Tibial nerve (tissue), 4 donors: ENCODE data around the gene AKT3. TPM values are rescaled to one million over a fixed set of nuclear protein-coding genes. Genes with fewer than 3 reads are reported as not detected.
"Not testable (repeated sequence)": the region's sequence is repeated elsewhere in the genome, so short reads cannot be mapped to it uniquely, and the experiment has no call there.

Source experiments
- DNase-seq, 2 donors: peaks; one replicate each; pipeline ENCODE4 v3.0.0-alpha.2; 2019; ENCODE audit warnings: low spot score in 2 of 2
- H3K27ac ChIP-seq, 4 donors: fragments of 200-600 bp; sonication (generic) in 3 of 4; one replicate each; pipeline ENCODE4 v1.5.1; 2017 to 2019; ENCODE audit warnings: mild to moderate bottlenecking in 1 of 4
- H3K27me3 ChIP-seq, 2 donors: fragments of 200-600 bp; sonication (generic) in 1 of 2; one replicate each; pipeline versions ENCODE4 v1.5.1 to v1.6.0; 2017 to 2019
- H3K36me3 ChIP-seq, 3 donors: fragments of 200-600 bp; sonication (generic); one replicate each; pipeline ENCODE4 v1.5.1; 2018 to 2019
- H3K4me1 ChIP-seq, 4 donors: fragments of 200-600 bp; sonication (generic) in 3 of 4; one replicate each; pipeline ENCODE4 v1.5.1; 2017 to 2019
- H3K4me3 ChIP-seq, 4 donors: fragments of 200-600 bp; sonication (generic) in 3 of 4; one replicate each; pipeline ENCODE4 v1.5.1; 2017 to 2019; ENCODE audit warnings: mild to moderate bottlenecking in 1 of 4, moderate library complexity in 1 of 4
- H3K9me3 ChIP-seq, 4 donors: fragments of 200-600 bp; sonication (generic) in 3 of 4; one replicate each; pipeline ENCODE4 v1.5.1; 2017 to 2019
- CTCF ChIP-seq, 5 experiments: fragments of 200-600 bp in 3 of 5; fragments of 450-650 bp in 2 of 5; sonication (generic) in 3 of 5; IDR thresholded peaks; one replicate each; pipeline ENCODE4 v1.5.1; 2016 to 2019; ENCODE audit warnings: antibody characterized with exemption in 5 of 5, mild to moderate bottlenecking in 3 of 5, moderate library complexity in 2 of 5
- EP300 ChIP-seq, 2 donors: sonication (generic); formaldehyde crosslinking; IDR thresholded peaks; one replicate each; pipeline ENCODE4 v1.6.1; 2017; ENCODE audit warnings: antibody characterized with exemption in 2 of 2, mild to moderate bottlenecking in 1 of 2
- POLR2A ChIP-seq, 2 donors: fragments of 450-650 bp; IDR thresholded peaks; one replicate each; pipeline ENCODE4 v1.6.1; 2017; ENCODE audit warnings: antibody characterized with exemption in 2 of 2, mild to moderate bottlenecking in 2 of 2, moderate library complexity in 2 of 2
- WGBS, 2 donors: methylation state at CpG; one replicate each; pipeline ENCODE4 v1.1.5; 2018; 5-methylcytosine and 5-hydroxymethylcytosine counted together
- total RNA-seq, 4 donors: library from RNA; depleted of rRNA; stranded (reverse); fragments of >200 nt; gene quantifications; one replicate each; pipeline ENCODE4 v1.1.0, GENCODE V29; 2016

AKT3 gene
- total RNA-seq, 4 donors from 2014 or later, result 58.8 to 76.0 (median 69.2) TPM

- Histone ChIP-seq H3K4me3 (no peak overlapping the region), H3K27ac (no peak overlapping the region), H3K4me1 (no peaks in the 10 kb centered on the region), H3K9me3 (peaks cover 0 to 17% (median 1%) of the 10 kb centered on the region in 4 donors), H3K36me3 (peaks cover 0 to 27% (median 0%) of the 10 kb centered on the region in 3 donors), H3K27me3 (no peaks in the 10 kb centered on the region)
- no peak for DNase-seq
- 90 to 94% methylated on average over 7 of the region's 7 CpGs for WGBS, 2 donors
- TF ChIP-seq EP300 (IDR thresholded peaks at IDR 0.05) (no peak), CTCF (IDR thresholded peaks at IDR 0.05) (no peak), POLR2A (IDR thresholded peaks at IDR 0.05) (no peak)
Measured at GRCh38 chr1:243595527-243596210, 254.4 kb downstream of the AKT3 start.

- TF ChIP-seq CTCF (IDR thresholded peaks at IDR 0.05) (no peak), POLR2A (IDR thresholded peaks at IDR 0.05) (no peak), EP300 (IDR thresholded peaks at IDR 0.05) (no peak)
- H3K27ac ChIP-seq, result no peak overlapping the region
- peaks cover 0 to 39% (median 0%) of the 10 kb centered on the region in 3 donors for H3K36me3 ChIP-seq
- no peaks in the 10 kb centered on the region for H3K4me1 ChIP-seq
- WGBS, 2 donors, result 97 to 99% methylated on average over 2 of the region's 2 CpGs
- no peak for DNase-seq
- no peak overlapping the region for H3K4me3 ChIP-seq
- peaks cover 0 to 24% (median 5%) of the 10 kb centered on the region in 4 donors for H3K9me3 ChIP-seq
- H3K27me3 ChIP-seq, result no peaks in the 10 kb centered on the region
Measured at GRCh38 chr1:243594455-243594854, 255.6 kb downstream of the AKT3 start.

GRCh38 chr1:243589286-243589685 is 260.8 kb downstream of the AKT3 start:
- DNase-seq, H3K4me1 ChIP-seq, H3K27me3 ChIP-seq, H3K27ac ChIP-seq, H3K4me3 ChIP-seq: not testable (repeated sequence)
- WGBS, 2 donors, result 98% methylated on average over 3 of the region's 3 CpGs
- peaks cover 0 to 69% (median 0%) of the 10 kb centered on the region in 3 donors for H3K36me3 ChIP-seq
- peaks cover 0 to 42% (median 10%) of the 10 kb centered on the region in 4 donors for H3K9me3 ChIP-seq

- H3K27ac ChIP-seq, result no peak overlapping the region
- TF ChIP-seq POLR2A (IDR thresholded peaks at IDR 0.05) (no peak), EP300 (IDR thresholded peaks at IDR 0.05) (no peak)
- 89 to 93% methylated on average over 4 of the region's 4 CpGs for WGBS, 2 donors
Measured at GRCh38 chr1:243587823-243588560, 262.1 kb downstream of the AKT3 start.

GRCh38 chr1:243587285-243587684 is 262.8 kb downstream of the AKT3 start:
- no peak overlapping the region for H3K4me3 ChIP-seq
- DNase-seq, result no peak
- H3K27me3 ChIP-seq, result no peaks in the 10 kb centered on the region
- 95 to 96% methylated on average over 12 of the region's 12 CpGs for WGBS, 2 donors
- peaks cover 0 to 61% (median 18%) of the 10 kb centered on the region in 4 donors for H3K9me3 ChIP-seq
- H3K27ac ChIP-seq, result no peak overlapping the region
- H3K36me3 ChIP-seq, result peaks cover 0 to 64% (median 0%) of the 10 kb centered on the region in 3 donors
- H3K4me1 ChIP-seq, result no peaks in the 10 kb centered on the region
- no peak for TF ChIP-seq EP300 (IDR thresholded peaks at IDR 0.05)
- no peak for TF ChIP-seq CTCF (IDR thresholded peaks at IDR 0.05)
- TF ChIP-seq POLR2A (IDR thresholded peaks at IDR 0.05), result no peak

More at GRCh38 chr1:243587823-243588560, 262.1 kb downstream of the AKT3 start:
- Histone ChIP-seq H3K9me3 (peaks cover 0 to 55% (median 15%) of the 10 kb centered on the region in 4 donors), H3K4me3 (no peak overlapping the region), H3K36me3 (peaks cover 0 to 65% (median 0%) of the 10 kb centered on the region in 3 donors), H3K27me3 (no peaks in the 10 kb centered on the region), H3K4me1 (no peaks in the 10 kb centered on the region)
- no peak for DNase-seq

GRCh38 chr1:243585982-243586381 is 264.1 kb downstream of the AKT3 start:
- no peak for DNase-seq
- Histone ChIP-seq H3K27me3 (no peaks in the 10 kb centered on the region), H3K4me3 (no peak overlapping the region), H3K27ac (no peak overlapping the region), H3K36me3 (peaks cover 0 to 55% (median 0%) of the 10 kb centered on the region in 3 donors), H3K9me3 (peaks cover 0 to 61% (median 24%) of the 10 kb centered on the region in 4 donors), H3K4me1 (no peaks in the 10 kb centered on the region)
- WGBS, 2 donors, result 95 to 100% methylated on average over 1 of the region's 1 CpG
- TF ChIP-seq POLR2A (IDR thresholded peaks at IDR 0.05) (no peak), CTCF (IDR thresholded peaks at IDR 0.05) (no peak), EP300 (IDR thresholded peaks at IDR 0.05) (no peak)
